SK-N-SH (cell line): ENCODE results near the gene INTU.

Source experiments
- CTCF ChIP-seq: fragments of 200-600 bp; sonication (generic); IDR thresholded peaks from 2 replicates; pipeline ENCODE4 v1.6.1; 2017; ENCODE audit warnings: antibody characterized with exemption, mild to moderate bottlenecking, moderate library complexity
- EP300 ChIP-seq, 2 experiments: IDR thresholded peaks; 2 replicates each; pipeline versions ENCODE4 v1.4.0 to v1.6.1; 2012; ENCODE audit warnings: borderline replicate concordance in 1 of 2, low read depth in 1 of 2, low read length in 1 of 2
- NFIC ChIP-seq: IDR thresholded peaks from 2 replicates; pipeline ENCODE4 v1.4.0; 2012; ENCODE audit warnings: borderline replicate concordance
- NRF1 ChIP-seq: IDR thresholded peaks from 2 replicates; pipeline ENCODE4 v1.6.1; 2012; ENCODE audit warnings: low read depth, mild to moderate bottlenecking, low read length
- RAD21 ChIP-seq: IDR thresholded peaks from 2 replicates; pipeline ENCODE4 v1.6.1; 2012; ENCODE audit warnings: mild to moderate bottlenecking, low read length
- REST ChIP-seq: IDR thresholded peaks from 2 replicates; pipeline ENCODE4 v1.6.1; 2012; ENCODE audit warnings: mild to moderate bottlenecking, low read depth, low read length, moderate library complexity
- USF2 ChIP-seq: fragments of 150-350 bp; IDR thresholded peaks from 2 replicates; pipeline ENCODE4 v1.6.1; 2017; ENCODE audit warnings: antibody characterized with exemption, low read length, low read depth, borderline replicate concordance
- ZBTB33 ChIP-seq: IDR thresholded peaks from 2 replicates; pipeline ENCODE4 v1.4.0; 2012; ENCODE audit warnings: low read depth, borderline replicate concordance

- TF ChIP-seq EP300 (IDR thresholded peaks at IDR 0.05; ENCODE audit: borderline replicate concordance in 1 of 2, low read depth in 1 of 2, low read length in 1 of 2): no peak
- no peak for TF ChIP-seq CTCF
- TF ChIP-seq REST: no peak
- no peak for TF ChIP-seq NFIC
- no peak for TF ChIP-seq USF2
- TF ChIP-seq ZBTB33: no peak
- no peak for TF ChIP-seq RAD21
- TF ChIP-seq NRF1: no peak
Observed at GRCh38 chr4:127606823-127607222, 25.9 kb upstream of the INTU start.
